K562 (cell line): Measurements from ENCODE around the gene ATP7B. TPM values are rescaled to one million over a fixed set of nuclear protein-coding genes. Genes with fewer than 3 reads are reported as not detected.

Experiments used
- CSDE1 ChIP-seq, 2 experiments: fragments of 450-650 bp; IDR thresholded peaks; 2 replicates each; pipeline ENCODE4 v1.6.1; 2016; ENCODE audit warnings: mild to moderate bottlenecking in 1 of 2
- DPF2 ChIP-seq: fragments of 450-650 bp; IDR thresholded peaks from 2 replicates; pipeline ENCODE4 v1.6.1; 2016
- HMG20B ChIP-seq: fragments of 250-450 bp; sonication (Bioruptor Pico); IDR thresholded peaks from 2 replicates; pipeline ENCODE4 v1.5.0; 2021; ENCODE audit warnings: mild to moderate bottlenecking
- PHF20 ChIP-seq: fragments of 450-650 bp; IDR thresholded peaks from 2 replicates; pipeline ENCODE4 v1.6.1; 2018; ENCODE audit not compliant: partially characterized antibody
- RBFOX2 ChIP-seq: fragments of 200-400 bp; formaldehyde crosslinking; IDR thresholded peaks from 2 replicates; pipeline ENCODE4 v1.6.1; 2017; ENCODE audit warnings: low read depth, mild to moderate bottlenecking, low read length, moderate library complexity
- SMAD3 ChIP-seq: fragments of 450-650 bp; formaldehyde crosslinking; conservative IDR thresholded peaks from 2 replicates; pipeline ENCODE4 v1.4.0; 2020; ENCODE audit warnings: mild to moderate bottlenecking
- polyA plus RNA-seq, 8 experiments: library from polyadenylated mRNA; depleted of rRNA in 4 of 8; stranded (reverse) in 5 of 8; unstranded in 3 of 8; fragments of >200 nt; fragmentation: Nextera tagmentation in 2 of 8; fragmentation: Illumina TruSeq in 1 of 8; extraction: Ambion mirVana in 2 of 8; extraction: Trizol in 1 of 8; gene quantifications; 2 replicates each; pipeline versions ENCODE4 v1.2.1 to v1.2.3, GENCODE V29; 2011 to 2014; ENCODE audit warnings: inconsistent platforms in 1 of 8, missing spikeins in 1 of 8
- total RNA-seq, 7 experiments: library from RNA; depleted of rRNA in 6 of 7; stranded (reverse); fragments of >200 nt in 6 of 7; fragmentation: Illumina TruSeq in 2 of 7; extraction: Trizol in 2 of 7; gene quantifications; 2 replicates each; pipeline versions ENCODE4 v1.2.1 to v1.2.3, GENCODE V29; 2011 to 2021; ENCODE audit warnings: low replicate concordance in 1 of 7
- TF ChIP-seq, protein P1 (sequence below), 2 experiments: IDR thresholded peaks; 2 replicates each; pipeline ENCODE4 v1.6.1; 2012; ENCODE audit warnings: improper control_type of control experiment in 2 of 2, low read depth in 2 of 2, low read length in 2 of 2, borderline replicate concordance in 1 of 2

Gene ATP7B
- total and polyA plus RNA-seq, 9 of the 15 experiments (the other 6 are each of a cell fraction or from before 2014, with no cell fraction given): 1.1 to 20.4 (median 8.5) TPM

DNA sequence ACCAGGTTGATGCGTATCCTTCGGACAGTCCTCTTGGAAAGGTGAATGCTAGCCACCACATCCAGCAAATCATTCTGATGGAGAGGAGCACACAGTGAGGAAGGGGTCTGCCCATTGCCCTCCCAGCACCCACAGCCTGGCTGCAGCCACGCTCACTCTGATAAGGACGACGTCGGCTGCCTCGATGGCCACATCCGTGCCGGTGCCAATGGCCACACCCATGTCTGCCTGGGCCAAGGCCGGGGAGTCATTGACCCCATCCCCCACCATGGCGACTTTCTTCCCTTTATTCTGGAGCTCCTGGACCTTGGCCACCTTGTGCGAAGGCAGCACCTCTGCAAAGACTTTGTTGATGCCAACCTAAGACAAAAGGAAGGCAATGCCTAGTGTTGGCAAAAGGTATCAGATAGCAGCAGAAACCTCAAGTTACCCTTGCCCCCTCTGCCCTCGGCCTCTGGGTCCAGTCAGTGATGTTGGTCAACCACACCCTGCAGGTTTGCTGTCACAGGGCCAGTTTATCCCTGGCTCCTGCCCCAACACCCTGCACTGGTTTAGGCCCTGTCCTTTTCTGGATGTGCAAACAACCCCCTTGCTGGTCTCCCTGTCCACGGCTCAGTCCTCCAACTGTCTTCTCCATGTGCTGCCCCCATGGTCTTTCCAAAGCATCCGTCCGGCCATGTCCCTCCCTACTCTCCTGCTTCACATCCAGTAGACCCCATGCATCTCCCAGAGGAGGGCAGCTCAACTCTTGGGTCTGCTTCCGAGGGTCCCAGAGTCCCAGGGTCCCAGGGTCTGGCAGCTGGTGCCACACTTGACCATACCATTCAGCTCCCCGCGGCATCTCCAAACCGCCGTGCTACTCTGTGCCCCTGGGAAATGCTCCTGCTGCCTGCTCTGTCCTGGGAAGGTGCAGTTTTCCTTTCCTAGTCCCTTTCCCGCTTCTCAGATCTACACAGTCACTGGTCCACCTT lies 73.6 kb downstream of the ATP7B start (continued):
- TF ChIP-seq RBFOX2 (no peak), DPF2 (no peak), HMG20B (no peak), PHF20 (no peak), CSDE1 (IDR thresholded peaks at IDR 0.05) (no peak), SMAD3 (CRISPR knock-in tag) (no peak)
- TF ChIP-seq, protein P1, sequence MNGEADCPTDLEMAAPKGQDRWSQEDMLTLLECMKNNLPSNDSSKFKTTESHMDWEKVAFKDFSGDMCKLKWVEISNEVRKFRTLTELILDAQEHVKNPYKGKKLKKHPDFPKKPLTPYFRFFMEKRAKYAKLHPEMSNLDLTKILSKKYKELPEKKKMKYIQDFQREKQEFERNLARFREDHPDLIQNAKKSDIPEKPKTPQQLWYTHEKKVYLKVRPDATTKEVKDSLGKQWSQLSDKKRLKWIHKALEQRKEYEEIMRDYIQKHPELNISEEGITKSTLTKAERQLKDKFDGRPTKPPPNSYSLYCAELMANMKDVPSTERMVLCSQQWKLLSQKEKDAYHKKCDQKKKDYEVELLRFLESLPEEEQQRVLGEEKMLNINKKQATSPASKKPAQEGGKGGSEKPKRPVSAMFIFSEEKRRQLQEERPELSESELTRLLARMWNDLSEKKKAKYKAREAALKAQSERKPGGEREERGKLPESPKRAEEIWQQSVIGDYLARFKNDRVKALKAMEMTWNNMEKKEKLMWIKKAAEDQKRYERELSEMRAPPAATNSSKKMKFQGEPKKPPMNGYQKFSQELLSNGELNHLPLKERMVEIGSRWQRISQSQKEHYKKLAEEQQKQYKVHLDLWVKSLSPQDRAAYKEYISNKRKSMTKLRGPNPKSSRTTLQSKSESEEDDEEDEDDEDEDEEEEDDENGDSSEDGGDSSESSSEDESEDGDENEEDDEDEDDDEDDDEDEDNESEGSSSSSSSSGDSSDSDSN (IDR thresholded peaks at IDR 0.05; ENCODE audit: borderline replicate concordance in 1 of 2, low read depth in 2 of 2, low read length in 2 of 2): no peak
